Left lung (tissue), 10 donors: ENCODE measurements around the gene DUSP15. TPM values are rescaled to one million over a fixed set of nuclear protein-coding genes. Genes with fewer than 3 reads are reported as not detected.

Source experiments
- ATAC-seq: fragments of 200-7000 bp; cut with Tn5 transposase; one replicate; pipeline ENCODE4 v1.9.1; 2020; ENCODE audit warnings: moderate library complexity
- DNase-seq, 4 donors: peaks; one replicate each; pipeline ENCODE4 v3.0.0-alpha.2; 2013 to 2020
- H3K27ac ChIP-seq, 2 donors: fragments of 200-600 bp; sonication (generic) in 1 of 2; one replicate each; pipeline versions ENCODE4 v1.5.0 to v1.8.0; 2020 to 2021
- H3K27me3 ChIP-seq, 2 donors: fragments of 200-600 bp; sonication (generic) in 1 of 2; one replicate each; pipeline versions ENCODE4 v1.5.0 to v1.8.0; 2020 to 2021
- H3K36me3 ChIP-seq, 2 donors: fragments of 200-600 bp; sonication (generic) in 1 of 2; one replicate each; pipeline versions ENCODE4 v1.5.0 to v1.8.0; 2020 to 2021
- H3K4me1 ChIP-seq, 2 donors: fragments of 200-600 bp; one replicate each; pipeline ENCODE4 v1.8.0; 2021
- H3K4me3 ChIP-seq, 2 donors: fragments of 200-600 bp; sonication (generic) in 1 of 2; one replicate each; pipeline versions ENCODE4 v1.5.0 to v1.8.0; 2020 to 2021; ENCODE audit warnings: mild to moderate bottlenecking in 1 of 2
- H3K9me3 ChIP-seq, 2 donors: fragments of 200-600 bp; sonication (generic) in 1 of 2; one replicate each; pipeline versions ENCODE4 v1.5.0 to v1.8.0; 2020 to 2021
- intact Hi-C, 2 donors: fragments of 100-400 bp; cut with DNase I; formaldehyde crosslinking; loops; one replicate each; pipeline versions ENCODE4 v1.11.2 to v1.14.2; 2022
- polyA plus RNA-seq, 6 donors: library from polyadenylated mRNA; unstranded; fragments of 120-200 nt; gene quantifications; one replicate each; pipeline ENCODE4 v1.2.1, GENCODE V29; 2013; ENCODE audit not compliant: insufficient read length in 6 of 6
- total RNA-seq, 2 donors: library from RNA; stranded (reverse); fragmentation: NEBNext Ultra II Directional; extraction: Animal tissue kit (Norgen Biotek cat#: 25700); gene quantifications; one replicate each; pipeline ENCODE4 v1.2.1, GENCODE V29; 2021
- TF ChIP-seq, protein P1 (sequence below), 2 donors: fragments of 200-600 bp; sonication (generic) in 1 of 2; IDR thresholded peaks; one replicate each; pipeline versions ENCODE4 v1.5.0 to v1.8.0; 2021; ENCODE audit warnings: antibody characterized with exemption in 2 of 2
- donor health status: DM: no; HTN: yes; CAD: no.
- donor health status: DM: no; HTN: no; CAD: no.

The DUSP15 gene
- total and polyA plus RNA-seq, 8 donors: 0.82 to 13.1 (median 9.7) TPM

DNA sequence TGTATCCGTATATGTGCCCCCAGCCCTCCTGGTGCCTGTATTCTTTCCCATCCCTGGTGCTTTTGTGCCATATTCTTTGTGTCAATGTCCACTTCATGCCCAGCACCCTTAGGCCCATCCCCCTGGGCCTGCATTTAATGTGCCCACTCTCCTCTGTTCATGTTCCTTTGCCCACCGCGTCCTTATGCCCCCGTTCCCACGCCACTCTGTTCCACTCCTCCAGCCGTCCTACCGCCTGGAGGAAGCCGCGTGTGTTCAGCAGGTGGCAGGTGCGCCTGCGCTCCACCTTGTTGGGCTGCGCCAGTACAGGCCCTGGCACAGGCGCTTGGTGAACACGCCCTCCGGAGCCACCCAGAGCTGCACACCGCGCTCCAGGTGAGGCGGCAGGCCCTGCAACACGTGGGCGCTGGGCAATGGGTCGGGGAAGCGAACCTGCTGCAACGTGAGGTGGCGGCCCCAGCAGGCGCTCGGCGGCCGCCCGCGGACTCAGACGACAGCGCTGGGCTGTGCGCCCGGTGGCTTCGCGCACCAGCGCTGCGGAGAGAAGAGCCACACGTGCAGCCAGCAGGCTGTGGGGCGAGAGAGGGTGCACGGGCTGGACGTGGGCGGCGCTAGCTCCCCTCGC, 20.9 kb downstream of the DUSP15 start:
- H3K4me3 ChIP-seq: no peak overlapping the region
- TF ChIP-seq, protein P1, sequence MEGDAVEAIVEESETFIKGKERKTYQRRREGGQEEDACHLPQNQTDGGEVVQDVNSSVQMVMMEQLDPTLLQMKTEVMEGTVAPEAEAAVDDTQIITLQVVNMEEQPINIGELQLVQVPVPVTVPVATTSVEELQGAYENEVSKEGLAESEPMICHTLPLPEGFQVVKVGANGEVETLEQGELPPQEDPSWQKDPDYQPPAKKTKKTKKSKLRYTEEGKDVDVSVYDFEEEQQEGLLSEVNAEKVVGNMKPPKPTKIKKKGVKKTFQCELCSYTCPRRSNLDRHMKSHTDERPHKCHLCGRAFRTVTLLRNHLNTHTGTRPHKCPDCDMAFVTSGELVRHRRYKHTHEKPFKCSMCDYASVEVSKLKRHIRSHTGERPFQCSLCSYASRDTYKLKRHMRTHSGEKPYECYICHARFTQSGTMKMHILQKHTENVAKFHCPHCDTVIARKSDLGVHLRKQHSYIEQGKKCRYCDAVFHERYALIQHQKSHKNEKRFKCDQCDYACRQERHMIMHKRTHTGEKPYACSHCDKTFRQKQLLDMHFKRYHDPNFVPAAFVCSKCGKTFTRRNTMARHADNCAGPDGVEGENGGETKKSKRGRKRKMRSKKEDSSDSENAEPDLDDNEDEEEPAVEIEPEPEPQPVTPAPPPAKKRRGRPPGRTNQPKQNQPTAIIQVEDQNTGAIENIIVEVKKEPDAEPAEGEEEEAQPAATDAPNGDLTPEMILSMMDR (IDR thresholded peaks at IDR 0.05): no peak
- H3K27ac ChIP-seq: no peak overlapping the region
- ATAC-seq (peak; percentile 39), DNase-seq (peak in 1 of 4 donors; percentile 67)
- peaks cover 7 to 47% of the 10 kb centered on the region in 2 donors for H3K27me3 ChIP-seq
- intact Hi-C loops: no loop called here
- peaks cover 0 to 5% of the 10 kb centered on the region in 2 donors for H3K4me1 ChIP-seq
- H3K36me3 ChIP-seq: no peaks in the 10 kb centered on the region
- no peaks in the 10 kb centered on the region for H3K9me3 ChIP-seq

DNA sequence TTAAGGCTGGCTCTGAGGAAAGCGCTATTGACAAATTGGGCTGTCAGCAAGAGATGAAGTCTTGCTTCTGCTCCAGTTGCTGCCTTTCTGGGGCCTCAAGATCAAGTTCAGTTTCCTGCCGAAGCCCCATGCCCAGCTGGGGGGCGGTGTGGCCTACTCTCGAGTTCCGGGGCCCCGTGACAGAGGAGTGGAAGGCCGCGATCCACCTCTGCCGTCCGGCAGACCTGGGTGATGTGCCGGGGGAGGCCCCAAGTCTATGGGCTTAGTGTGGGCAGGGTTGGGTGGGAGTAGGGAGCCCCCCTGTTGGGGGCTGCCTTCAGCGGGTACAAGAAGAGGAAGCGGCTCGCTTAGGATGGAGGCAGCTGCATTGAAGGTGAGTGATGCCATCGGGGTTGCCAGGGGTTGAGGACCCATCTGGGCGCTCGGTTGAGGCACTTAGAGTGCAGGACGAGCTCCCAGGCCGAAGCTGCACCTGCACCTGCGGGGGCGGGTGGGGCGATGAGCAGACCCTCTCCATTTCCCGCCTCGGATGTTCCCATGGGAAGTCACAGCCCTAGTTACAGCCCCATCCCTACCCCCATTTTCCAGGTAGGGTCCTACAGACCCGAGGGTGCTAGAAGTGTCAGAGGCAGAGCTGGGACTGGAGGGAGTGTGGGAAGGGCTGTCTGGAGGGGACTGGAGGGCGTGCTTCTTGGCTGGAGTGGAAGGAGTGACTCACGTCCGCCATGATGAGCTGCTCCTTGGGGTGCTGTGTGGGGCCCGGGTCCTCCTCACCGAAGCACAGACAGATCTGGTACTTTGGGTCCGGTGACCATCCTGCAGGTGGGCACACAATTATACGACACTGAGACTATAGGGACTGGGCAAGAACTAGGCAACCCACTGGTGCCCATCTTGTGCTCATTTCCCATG, 22.0 kb downstream of the DUSP15 start:
- intact Hi-C loops: no loop called here
- peaks cover 0 to 5% of the 10 kb centered on the region in 2 donors for H3K4me1 ChIP-seq
- DNase-seq (peak in 1 of 4 donors; percentile 72), ATAC-seq (no peak)
- H3K27me3 ChIP-seq: peaks cover 7 to 47% of the 10 kb centered on the region in 2 donors
- H3K27ac ChIP-seq: no peak overlapping the region
- TF ChIP-seq, protein P1 (IDR thresholded peaks at IDR 0.05): no peak
- no peak overlapping the region for H3K4me3 ChIP-seq
- no peaks in the 10 kb centered on the region for H3K36me3 ChIP-seq
- no peaks in the 10 kb centered on the region for H3K9me3 ChIP-seq

DNA sequence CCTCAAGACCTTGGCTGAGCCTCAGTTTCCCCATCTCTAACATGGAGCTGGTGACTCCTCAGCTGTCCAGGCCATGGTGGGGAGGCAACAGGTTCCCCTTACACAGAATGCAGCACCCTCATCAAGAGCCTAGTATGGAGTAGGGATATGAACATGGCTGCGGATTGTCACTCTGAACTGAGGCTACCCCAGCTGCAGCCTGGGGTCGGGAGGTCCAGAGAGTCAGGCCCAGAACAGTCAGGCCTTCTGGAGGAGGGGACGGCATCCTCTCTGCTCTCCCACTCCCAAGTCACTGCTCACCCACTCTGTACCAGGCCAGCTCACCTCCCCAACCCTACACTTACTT, 23.6 kb downstream of the DUSP15 start:
- no peak overlapping the region for H3K27ac ChIP-seq
- TF ChIP-seq, protein P1 (IDR thresholded peaks at IDR 0.05): peak in 1 of 2 donors; percentile 32
- H3K4me1 ChIP-seq: peaks cover 0 to 3% of the 10 kb centered on the region in 2 donors
- H3K27me3 ChIP-seq: peaks cover 7 to 38% of the 10 kb centered on the region in 2 donors
- ATAC-seq (no peak), DNase-seq (no peak)
- H3K4me3 ChIP-seq: no peak overlapping the region
- H3K36me3 ChIP-seq: no peaks in the 10 kb centered on the region
- no peaks in the 10 kb centered on the region for H3K9me3 ChIP-seq
- intact Hi-C loops: no loop called here

DNA sequence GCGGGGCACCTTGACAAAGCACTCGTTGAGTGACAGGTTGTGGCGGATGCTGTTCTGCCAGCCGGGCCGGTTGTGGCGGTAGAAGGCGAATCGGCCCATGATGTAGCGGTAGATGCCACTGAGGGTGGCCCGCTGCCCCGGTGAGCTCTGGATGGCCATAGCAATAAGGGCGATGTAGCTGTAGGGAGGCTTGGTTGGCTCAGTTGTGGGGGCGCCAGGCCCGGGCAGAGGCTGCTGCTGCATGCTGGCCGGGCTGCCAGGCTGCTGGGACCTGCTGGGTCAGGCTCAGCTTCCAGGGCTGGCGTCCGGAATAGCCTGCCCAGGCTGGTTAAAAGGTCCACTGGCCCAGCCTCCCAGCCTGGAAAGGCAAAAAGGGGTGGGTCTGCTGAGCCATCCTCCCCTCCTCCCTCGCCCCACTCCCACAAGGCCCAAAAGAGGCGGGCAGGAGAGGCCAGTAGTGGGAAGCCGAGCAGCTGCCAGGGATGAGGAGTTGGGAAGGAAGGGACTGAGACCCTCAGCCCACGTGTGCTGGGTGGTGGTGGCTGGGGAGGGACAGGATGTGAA, 24.9 kb downstream of the DUSP15 start, which contains the start of gene FOXS1:
Gene FOXS1, minus strand, starts transcription at position 305 of the 564 bp plus-strand sequence. Its CDS starts 62 bp downstream, at position 243.
- Histone ChIP-seq H3K36me3 (no peaks in the 10 kb centered on the region), H3K27me3 (peaks cover 7 to 24% of the 10 kb centered on the region in 2 donors), H3K27ac (no peak within 1 kb of the TSS), H3K4me3 (peak within 1 kb of the TSS in 1 of 2 donors; percentile 19), H3K4me1 (peaks cover 0 to 5% of the 10 kb centered on the region in 2 donors), H3K9me3 (no peaks in the 10 kb centered on the region)
- TF ChIP-seq, protein P1 (IDR thresholded peaks at IDR 0.05): no peak
- DNase-seq (peak in 1 of 4 donors; percentile 67), ATAC-seq (peak; percentile 18)
- intact Hi-C loops: no loop called here
